Measurements from ENCODE around the gene RUSC1. TPM values are rescaled to one million over a fixed set of nuclear protein-coding genes. Genes with fewer than 3 reads are reported as not detected.
A peak's percentile ranks its signal among the peaks of the same experiment; 100 is the strongest.

Gene RUSC1
- total RNA-seq, 2 experiments from 2014 or later: 10.7 to 11.8 TPM

- no peak for TF ChIP-seq CTCF (IDR thresholded peaks at IDR 0.05)
- Mint-ChIP-seq H3K4me1 (ENCODE audit: low read depth) (no peaks in the 10 kb centered on the region), H3K4me3 (no peak overlapping the region), H3K9me3 (no peaks in the 10 kb centered on the region), H3K36me3 (ENCODE audit: low read depth) (peaks cover 87% of the 10 kb centered on the region), H3K27ac (no peak overlapping the region), H3K27me3 (no peaks in the 10 kb centered on the region)
- Histone ChIP-seq H3K27ac (ENCODE audit: low read depth in 1 of 2, low read length in 2 of 2) (no peak overlapping the region), H3K9me3 (ENCODE audit: control insufficient read depth in 1 of 2, insufficient read depth in 1 of 2, low read length in 2 of 2) (no peaks in the 10 kb centered on the region), H3K4me1 (ENCODE audit: insufficient read depth, low read length) (no peaks in the 10 kb centered on the region), H3K27me3 (ENCODE audit: control insufficient read depth in 1 of 2, insufficient read depth in 2 of 2, low read length in 2 of 2) (no peaks in the 10 kb centered on the region), H3K4me3 (ENCODE audit: low read length) (no peak overlapping the region), H3K36me3 (ENCODE audit: insufficient read depth, low read length) (peaks cover 83% of the 10 kb centered on the region)
- ChIA-PET CTCF (interaction anchor here (1.4 kb wide), 1 partner anchor 102 kb away, joined by 6 read pairs; no protein-coding TSS in a partner anchor), POLR2A (no interaction called here)
- ATAC-seq (ENCODE audit: poor library complexity) (no peak), DNase-seq (no peak)
- intact Hi-C loops (cut with DNase I, micrococcal nuclease): loop anchor here in 1 of 2 experiments (10.0 kb wide), 1 partner anchor 242 kb away; no protein-coding TSS in a partner anchor
These were observed 31.9 kb downstream of the RUSC1 start for GRCh38 chr1:155352631-155353030.

- intact Hi-C loops (cut with DNase I, micrococcal nuclease): no loop called here
- no peaks in the 10 kb centered on the region for H3K4me1 ChIP-seq (ENCODE audit: insufficient read depth, low read length)
- Mint-ChIP-seq H3K4me1 (ENCODE audit: low read depth) (no peaks in the 10 kb centered on the region), H3K9me3 (no peaks in the 10 kb centered on the region), H3K4me3 (no peak overlapping the region), H3K27ac (no peak overlapping the region), H3K27me3 (no peaks in the 10 kb centered on the region), H3K36me3 (ENCODE audit: low read depth) (peaks cover 57% of the 10 kb centered on the region)
- CTCF ChIA-PET: no interaction called here
- no peak for TF ChIP-seq CTCF (IDR thresholded peaks at IDR 0.05)
- POLR2A ChIA-PET: no interaction called here
- DNase-seq (no peak), ATAC-seq (ENCODE audit: poor library complexity) (no peak)
- no peaks in the 10 kb centered on the region for H3K9me3 ChIP-seq (ENCODE audit: control insufficient read depth in 1 of 2, insufficient read depth in 1 of 2, low read length in 2 of 2)
- no peak overlapping the region for H3K4me3 ChIP-seq (ENCODE audit: low read length)
- H3K27ac ChIP-seq (ENCODE audit: low read depth in 1 of 2, low read length in 2 of 2): no peak overlapping the region
- H3K36me3 ChIP-seq (ENCODE audit: insufficient read depth, low read length): peaks cover 66% of the 10 kb centered on the region
- no peaks in the 10 kb centered on the region for H3K27me3 ChIP-seq (ENCODE audit: control insufficient read depth in 1 of 2, insufficient read depth in 2 of 2, low read length in 2 of 2)
These were observed 39.4 kb downstream of the RUSC1 start for GRCh38 chr1:155360051-155360450.

GRCh38 chr1:155379180-155379579, 58.5 kb downstream of the RUSC1 start:
- POLR2A ChIA-PET: no interaction called here
- no peak for TF ChIP-seq CTCF (IDR thresholded peaks at IDR 0.05)
- Mint-ChIP-seq H3K4me3 (no peak overlapping the region), H3K4me1 (ENCODE audit: low read depth) (peaks cover 21% of the 10 kb centered on the region), H3K27ac (peak overlapping the region; percentile 74), H3K27me3 (no peaks in the 10 kb centered on the region), H3K9me3 (no peaks in the 10 kb centered on the region), H3K36me3 (ENCODE audit: low read depth) (peaks cover 75% of the 10 kb centered on the region)
- intact Hi-C loops (cut with DNase I, micrococcal nuclease): no loop called here
- Histone ChIP-seq H3K9me3 (ENCODE audit: control insufficient read depth in 1 of 2, insufficient read depth in 1 of 2, low read length in 2 of 2) (no peaks in the 10 kb centered on the region), H3K27ac (ENCODE audit: low read depth in 1 of 2, low read length in 2 of 2) (no peak overlapping the region), H3K4me3 (ENCODE audit: low read length) (no peak overlapping the region), H3K27me3 (ENCODE audit: control insufficient read depth in 1 of 2, insufficient read depth in 2 of 2, low read length in 2 of 2) (no peaks in the 10 kb centered on the region), H3K4me1 (ENCODE audit: insufficient read depth, low read length) (no peaks in the 10 kb centered on the region), H3K36me3 (ENCODE audit: insufficient read depth, low read length) (peaks cover 63% of the 10 kb centered on the region)
- ATAC-seq (ENCODE audit: poor library complexity) (no peak), DNase-seq (no peak)
- CTCF ChIA-PET: interaction anchor here (2.0 kb wide), 1 partner anchor 129 kb away, joined by 5 read pairs; no protein-coding TSS in a partner anchor
